IPS DF 4.7 (cell line): ENCODE measurements around the gene RNF166.

Experiments used
- DNase-seq: peaks from one replicate; pipeline ENCODE4 v3.0.0-alpha.2; 2013; ENCODE audit warnings: low spot score; ENCODE audit errors: extremely low read depth

Gene RNF166

GRCh38 chr16:88706229-88706964 lies at the start of gene RNF166, which contains the start of gene CTU2:
TSS of gene RNF166 (minus strand) at chr16:88706408. CDS start at chr16:88706325, 83 bp downstream.
TSS of gene CTU2 (plus strand) at chr16:88706503. CDS start at chr16:88706531, 28 bp downstream.
- DNase-seq: no peak

- DNase-seq: no peak
These were observed 48.9 kb upstream of the RNF166 start for GRCh38 chr16:88754912-88755744.

- no peak for DNase-seq
These were observed 48.1 kb upstream of the RNF166 start for GRCh38 chr16:88754109-88754911.

- DNase-seq: no peak
These were observed 47.4 kb upstream of the RNF166 start for GRCh38 chr16:88753602-88754001.

GRCh38 chr16:88753191-88753590 lies 47.0 kb upstream of the RNF166 start:
- no peak for DNase-seq

GRCh38 chr16:88752386-88753002 lies 46.3 kb upstream of the RNF166 start:
- no peak for DNase-seq

GRCh38 chr16:88750854-88751253 lies 44.6 kb upstream of the RNF166 start:
- no peak for DNase-seq

GRCh38 chr16:88749358-88749757 lies 43.1 kb upstream of the RNF166 start:
- no peak for DNase-seq

- no peak for DNase-seq
These were observed 42.2 kb upstream of the RNF166 start for GRCh38 chr16:88748364-88748763.

GRCh38 chr16:88747588-88748301 lies 41.5 kb upstream of the RNF166 start:
- DNase-seq: no peak

GRCh38 chr16:88746506-88746905 lies 40.3 kb upstream of the RNF166 start:
- DNase-seq: no peak

GRCh38 chr16:88744577-88745521 lies 38.6 kb upstream of the RNF166 start:
- DNase-seq: no peak

GRCh38 chr16:88743693-88744576 lies 37.7 kb upstream of the RNF166 start:
- DNase-seq: no peak

GRCh38 chr16:88742896-88743605 lies 36.8 kb upstream of the RNF166 start:
- no peak for DNase-seq

GRCh38 chr16:88741368-88741767 lies 35.2 kb upstream of the RNF166 start:
- DNase-seq: no peak

- DNase-seq: no peak
These were observed 34.5 kb upstream of the RNF166 start for GRCh38 chr16:88740727-88741055.

- DNase-seq: no peak
These were observed 33.9 kb upstream of the RNF166 start for GRCh38 chr16:88739977-88740726.
